Measurements from ENCODE around the gene CACNA1H. TPM values are rescaled to one million over a fixed set of nuclear protein-coding genes. Genes with fewer than 3 reads are reported as not detected.
"Not testable (repeated sequence)": the region's sequence is repeated elsewhere in the genome, so short reads cannot be mapped to it uniquely, and the experiment has no call there.

The CACNA1H gene
- total and polyA plus RNA-seq, 3 experiments from 2014 or later, result 0.31 to 0.42 (median 0.40) TPM

DNA sequence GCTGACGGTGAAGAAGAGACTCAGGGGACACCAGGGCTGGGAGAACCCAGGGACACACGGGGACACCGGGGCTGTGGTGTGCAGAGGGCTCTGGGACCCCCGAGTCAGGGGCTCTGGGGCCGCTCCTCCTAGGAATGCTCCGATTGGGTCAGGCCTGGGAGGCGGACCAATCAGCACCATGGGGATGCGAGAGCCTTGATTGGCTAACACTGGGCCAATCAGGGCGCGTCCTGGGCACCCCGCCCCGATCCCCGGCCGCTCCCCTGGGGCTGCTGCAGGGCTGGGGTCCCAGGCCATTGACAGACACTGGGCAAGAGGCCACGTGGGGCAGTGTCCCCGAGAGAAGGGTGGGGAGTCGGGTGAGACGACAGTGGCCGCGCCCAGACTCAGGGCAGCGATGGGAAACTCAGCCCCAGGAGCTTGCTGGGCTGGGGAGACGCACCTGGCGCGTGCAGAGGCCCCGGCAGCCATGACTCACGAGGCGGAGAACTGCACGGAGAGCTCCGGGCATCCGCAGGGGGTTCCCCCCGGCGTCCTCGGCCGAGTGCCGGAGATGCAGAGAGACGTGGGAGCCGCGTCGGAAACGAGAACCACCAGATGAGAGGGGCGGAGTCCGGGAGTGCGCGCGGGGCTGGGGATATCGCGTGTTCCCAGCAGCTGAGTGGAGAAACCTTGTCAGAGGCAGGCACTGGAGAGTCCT is 79.3 kb downstream of the CACNA1H start:
- H3K36me3 ChIP-seq (ENCODE audit: insufficient read depth, low read length); H3K4me3 ChIP-seq (ENCODE audit: low read length); POLR2A ChIA-PET; CTCF ChIA-PET; H3K9me3 Mint-ChIP-seq; H3K27ac Mint-ChIP-seq; H3K27ac ChIP-seq (ENCODE audit: low read depth, low read length); H3K9me3 ChIP-seq (ENCODE audit: low read length); H3K27me3 ChIP-seq (ENCODE audit: insufficient read depth, low read length, poor library complexity, severe bottlenecking); H3K27me3 Mint-ChIP-seq; H3K4me1 ChIP-seq (ENCODE audit: insufficient read depth, low read length); DNase-seq; H3K4me3 Mint-ChIP-seq; H3K4me1 Mint-ChIP-seq; H3K36me3 Mint-ChIP-seq: not testable (repeated sequence)

DNA sequence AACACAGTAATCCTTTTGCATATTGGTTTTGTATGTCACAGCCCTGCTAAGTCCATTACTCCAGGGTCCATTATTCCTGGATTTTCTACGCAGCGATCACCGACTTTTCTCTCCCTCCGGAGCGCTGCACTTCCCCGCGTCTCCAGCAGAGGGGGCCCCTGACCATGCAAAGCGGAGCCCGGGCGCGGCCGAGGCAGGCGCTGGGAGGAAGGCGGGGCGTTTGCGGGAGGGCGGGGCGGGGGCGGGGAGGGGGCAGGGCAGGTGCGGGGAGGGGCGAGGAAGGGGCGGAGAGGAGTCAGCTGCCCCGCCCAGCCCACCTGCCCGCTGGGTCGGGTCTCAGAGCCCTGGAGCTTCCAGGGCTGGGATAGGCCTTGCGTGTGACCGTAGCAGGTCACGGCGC is 83.8 kb downstream of the CACNA1H start:
- H3K36me3 Mint-ChIP-seq; H3K27me3 Mint-ChIP-seq; H3K36me3 ChIP-seq (ENCODE audit: insufficient read depth, low read length); H3K27me3 ChIP-seq (ENCODE audit: insufficient read depth, low read length, poor library complexity, severe bottlenecking); H3K4me3 ChIP-seq (ENCODE audit: low read length); H3K27ac ChIP-seq (ENCODE audit: low read depth, low read length); H3K9me3 ChIP-seq (ENCODE audit: low read length); DNase-seq; CTCF ChIA-PET; H3K4me3 Mint-ChIP-seq; H3K9me3 Mint-ChIP-seq; H3K4me1 Mint-ChIP-seq; POLR2A ChIA-PET; H3K4me1 ChIP-seq (ENCODE audit: insufficient read depth, low read length); H3K27ac Mint-ChIP-seq: not testable (repeated sequence)

DNA sequence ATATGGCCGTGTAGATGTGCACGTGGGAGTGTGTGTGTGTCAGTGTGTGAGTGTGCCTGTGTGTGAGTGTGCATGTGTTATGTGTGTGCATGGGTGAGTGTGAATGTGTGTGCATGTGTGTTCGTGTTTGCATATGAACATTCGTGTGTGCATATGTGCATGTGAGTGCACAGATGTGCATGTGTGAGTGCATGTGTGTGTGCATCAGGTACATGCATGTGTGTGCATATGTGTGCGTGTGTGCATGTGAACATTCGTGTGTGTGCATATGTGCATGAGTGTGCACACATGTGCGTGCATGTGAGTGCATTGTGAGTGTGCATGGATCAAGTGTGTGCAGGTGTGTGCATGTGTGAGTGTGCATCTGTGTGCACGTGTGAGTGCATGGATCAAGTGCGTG is 85.1 kb downstream of the CACNA1H start:
- ChIA-PET CTCF (no interaction called here), POLR2A (no interaction called here)
- H3K27me3 Mint-ChIP-seq, result no peaks in the 10 kb centered on the region
- peaks cover 0 to 5% (median 3%) of the 10 kb centered on the region in 3 donors for H3K4me1 Mint-ChIP-seq
- H3K27ac Mint-ChIP-seq, result no peak overlapping the region
- no peaks in the 10 kb centered on the region for H3K9me3 ChIP-seq (ENCODE audit: low read length)
- no peak overlapping the region for H3K4me3 Mint-ChIP-seq
- no peak overlapping the region for H3K4me3 ChIP-seq (ENCODE audit: low read length)
- H3K27ac ChIP-seq (ENCODE audit: low read depth, low read length), result no peak overlapping the region
- H3K27me3 ChIP-seq (ENCODE audit: insufficient read depth, low read length, poor library complexity, severe bottlenecking), result no peaks in the 10 kb centered on the region
- H3K9me3 Mint-ChIP-seq, result no peaks in the 10 kb centered on the region
- peaks cover 0 to 1% (median 0%) of the 10 kb centered on the region in 3 donors for H3K36me3 Mint-ChIP-seq
- H3K4me1 ChIP-seq (ENCODE audit: insufficient read depth, low read length), result no peaks in the 10 kb centered on the region
- no peaks in the 10 kb centered on the region for H3K36me3 ChIP-seq (ENCODE audit: insufficient read depth, low read length)
- no peak for DNase-seq

DNA sequence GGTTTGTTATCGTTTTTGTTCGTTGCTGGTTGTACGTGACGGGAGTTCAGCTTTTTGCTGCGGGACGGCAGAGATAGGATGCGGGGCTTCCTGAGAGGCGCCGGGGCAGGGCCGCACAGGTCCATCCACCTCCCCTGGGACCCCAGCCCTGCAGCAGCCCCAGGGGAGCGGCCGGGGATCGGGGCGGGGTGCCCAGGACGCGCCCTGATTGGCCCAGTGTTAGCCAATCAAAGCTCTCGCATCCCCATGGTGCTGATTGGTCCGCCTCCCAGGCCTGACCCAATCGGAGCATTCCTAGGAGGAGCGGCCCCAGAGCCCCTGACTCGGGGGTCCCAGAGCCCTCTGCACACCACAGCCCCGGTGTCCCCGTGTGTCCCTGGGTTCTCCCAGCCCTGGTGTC is 86.0 kb downstream of the CACNA1H start:
- H3K36me3 Mint-ChIP-seq; DNase-seq; CTCF ChIA-PET; POLR2A ChIA-PET; H3K4me1 Mint-ChIP-seq; H3K4me3 Mint-ChIP-seq; H3K27ac ChIP-seq (ENCODE audit: low read depth, low read length); H3K27ac Mint-ChIP-seq; H3K4me1 ChIP-seq (ENCODE audit: insufficient read depth, low read length); H3K9me3 ChIP-seq (ENCODE audit: low read length); H3K4me3 ChIP-seq (ENCODE audit: low read length); H3K27me3 Mint-ChIP-seq; H3K9me3 Mint-ChIP-seq; H3K36me3 ChIP-seq (ENCODE audit: insufficient read depth, low read length); H3K27me3 ChIP-seq (ENCODE audit: insufficient read depth, low read length, poor library complexity, severe bottlenecking): not testable (repeated sequence)

DNA sequence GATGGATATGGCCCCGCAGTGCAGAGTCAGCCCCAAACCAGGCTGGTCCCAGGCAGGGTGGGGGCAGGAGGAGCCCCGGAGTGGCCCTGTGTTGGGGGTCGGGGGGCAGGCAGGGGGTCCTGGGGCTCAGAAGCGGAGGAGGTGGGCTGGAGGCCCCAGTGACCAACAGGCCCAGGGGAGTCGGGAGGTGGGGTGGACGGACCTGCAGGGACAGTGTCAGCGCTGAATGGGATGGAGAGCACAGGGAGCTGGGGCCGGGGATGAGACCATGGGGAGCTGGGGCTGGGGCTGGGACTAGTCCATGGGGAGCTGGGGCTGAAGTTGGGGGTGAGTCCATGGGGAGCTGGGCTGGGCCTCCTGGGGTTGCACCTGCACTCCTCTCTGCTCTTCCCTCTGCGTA is 86.7 kb downstream of the CACNA1H start:
- H3K36me3 ChIP-seq (ENCODE audit: insufficient read depth, low read length); DNase-seq; H3K4me3 ChIP-seq (ENCODE audit: low read length); H3K27ac ChIP-seq (ENCODE audit: low read depth, low read length); H3K36me3 Mint-ChIP-seq; H3K27me3 ChIP-seq (ENCODE audit: insufficient read depth, low read length, poor library complexity, severe bottlenecking); H3K27ac Mint-ChIP-seq; H3K4me3 Mint-ChIP-seq; H3K9me3 Mint-ChIP-seq; CTCF ChIA-PET; H3K27me3 Mint-ChIP-seq; POLR2A ChIA-PET; H3K9me3 ChIP-seq (ENCODE audit: low read length); H3K4me1 Mint-ChIP-seq; H3K4me1 ChIP-seq (ENCODE audit: insufficient read depth, low read length): not testable (repeated sequence)

DNA sequence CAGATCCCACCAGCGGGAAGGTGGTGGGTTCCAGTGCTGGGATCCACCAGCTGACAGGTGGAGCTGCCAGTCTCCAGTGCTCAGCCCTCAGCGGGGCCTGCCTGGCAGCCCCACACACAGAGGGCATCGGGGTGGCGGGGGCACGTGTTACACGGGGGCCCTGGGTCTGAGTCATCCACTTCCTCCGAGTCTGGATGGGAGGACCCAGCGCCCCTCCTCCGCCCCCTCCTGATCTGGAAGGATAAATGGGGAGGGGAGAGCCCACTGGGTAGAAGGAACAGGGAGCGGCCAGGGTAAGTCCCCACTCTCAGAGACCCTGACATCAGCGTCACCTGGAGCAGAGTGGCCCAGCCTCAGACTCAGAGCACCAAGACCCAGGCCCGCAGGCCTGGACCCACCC is 87.5 kb downstream of the CACNA1H start, which contains the start of gene TPSAB1:
TPSAB1 (plus strand) TSS at position 270 of the 400 bp plus-strand sequence. CDS start 234 bp downstream, outside the sequence.
- H3K4me3 ChIP-seq (ENCODE audit: low read length); H3K36me3 ChIP-seq (ENCODE audit: insufficient read depth, low read length); H3K36me3 Mint-ChIP-seq; H3K27ac Mint-ChIP-seq; POLR2A ChIA-PET; CTCF ChIA-PET; H3K4me3 Mint-ChIP-seq; H3K4me1 Mint-ChIP-seq; H3K27ac ChIP-seq (ENCODE audit: low read depth, low read length); H3K27me3 ChIP-seq (ENCODE audit: insufficient read depth, low read length, poor library complexity, severe bottlenecking); H3K27me3 Mint-ChIP-seq; H3K9me3 Mint-ChIP-seq; H3K4me1 ChIP-seq (ENCODE audit: insufficient read depth, low read length); H3K9me3 ChIP-seq (ENCODE audit: low read length); DNase-seq: not testable (repeated sequence)

DNA sequence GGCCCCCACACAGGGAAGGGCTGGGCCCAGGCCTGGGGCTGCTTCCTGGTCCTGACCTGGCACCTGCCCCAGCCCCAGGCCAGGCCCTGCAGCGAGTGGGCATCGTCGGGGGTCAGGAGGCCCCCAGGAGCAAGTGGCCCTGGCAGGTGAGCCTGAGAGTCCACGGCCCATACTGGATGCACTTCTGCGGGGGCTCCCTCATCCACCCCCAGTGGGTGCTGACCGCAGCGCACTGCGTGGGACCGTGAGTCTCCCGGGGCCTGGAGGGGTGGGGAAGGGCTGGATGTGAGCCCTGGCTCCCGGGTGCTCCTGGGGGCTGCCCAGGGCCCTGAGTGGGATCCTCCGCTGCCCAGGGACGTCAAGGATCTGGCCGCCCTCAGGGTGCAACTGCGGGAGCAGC is 88.2 kb downstream of the CACNA1H start:
- H3K9me3 Mint-ChIP-seq, H3K27ac Mint-ChIP-seq, POLR2A ChIA-PET: not testable (repeated sequence)

DNA sequence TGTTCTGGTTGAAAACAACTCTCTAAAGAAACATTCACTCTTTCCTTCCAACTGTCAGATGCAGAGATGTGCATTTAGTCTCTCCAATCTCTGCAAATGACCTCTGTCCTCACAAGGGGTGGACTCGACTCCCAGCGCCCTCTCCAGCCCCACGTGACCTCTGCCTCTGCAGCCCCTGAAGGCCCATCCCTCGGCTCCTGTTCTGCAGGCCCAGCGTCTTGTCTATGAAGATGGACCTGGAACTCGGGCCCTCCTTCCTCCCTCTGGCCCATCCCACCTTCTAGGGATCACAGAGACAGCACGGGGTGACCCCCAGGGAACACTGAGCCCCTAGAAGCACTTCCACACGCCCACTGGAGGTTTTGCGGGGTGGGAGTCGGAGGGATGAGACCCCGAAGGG is 90.5 kb downstream of the CACNA1H start:
- H3K27ac Mint-ChIP-seq; H3K27ac ChIP-seq (ENCODE audit: low read depth, low read length); H3K36me3 Mint-ChIP-seq; H3K36me3 ChIP-seq (ENCODE audit: insufficient read depth, low read length); H3K4me1 ChIP-seq (ENCODE audit: insufficient read depth, low read length); H3K4me3 ChIP-seq (ENCODE audit: low read length); CTCF ChIA-PET; H3K27me3 ChIP-seq (ENCODE audit: insufficient read depth, low read length, poor library complexity, severe bottlenecking); H3K27me3 Mint-ChIP-seq; H3K9me3 ChIP-seq (ENCODE audit: low read length); DNase-seq; H3K9me3 Mint-ChIP-seq; H3K4me3 Mint-ChIP-seq; H3K4me1 Mint-ChIP-seq; POLR2A ChIA-PET: not testable (repeated sequence)

More for the DNA sequence above, 88.2 kb downstream of the CACNA1H start:
- H3K4me1 ChIP-seq (ENCODE audit: insufficient read depth, low read length); DNase-seq; H3K9me3 ChIP-seq (ENCODE audit: low read length); H3K36me3 Mint-ChIP-seq; H3K4me1 Mint-ChIP-seq; H3K27me3 ChIP-seq (ENCODE audit: insufficient read depth, low read length, poor library complexity, severe bottlenecking); H3K4me3 Mint-ChIP-seq; CTCF ChIA-PET; H3K27me3 Mint-ChIP-seq; H3K27ac ChIP-seq (ENCODE audit: low read depth, low read length); H3K4me3 ChIP-seq (ENCODE audit: low read length); H3K36me3 ChIP-seq (ENCODE audit: insufficient read depth, low read length): not testable (repeated sequence)

Data from CD8-positive, alpha-beta memory T cell (primary cell).